B cell (primary cell): ENCODE data around the gene UBAC2. TPM values are rescaled to one million over a fixed set of nuclear protein-coding genes. Genes with fewer than 3 reads are reported as not detected.

Experiments used
- ATAC-seq: fragments of 200-7000 bp; cut with Tn5 transposase; one replicate; pipeline ENCODE4 v1.10.0; 2021; ENCODE audit warnings: low read depth, mild to moderate bottlenecking, moderate number of reproducible peaks, moderate library complexity
- CTCF ChIA-PET: fragments of 350-600 bp; sonication (Branson Sonifier 250); formaldehyde crosslinking; loops from one replicate; lab custom pipeline; 2021; ENCODE audit warnings: antibody characterized with exemption, inconsistent platforms; lab: Charles Lee
- POLR2A ChIA-PET: fragments of 350-600 bp; sonication (Branson Sonifier 250); formaldehyde crosslinking; loops from one replicate; lab custom pipeline; 2021; ENCODE audit warnings: antibody characterized with exemption; lab: Charles Lee
- DNase-seq: peaks from one replicate; pipeline ENCODE4 v3.0.0; 2013
- H2AFZ ChIP-seq: 2 replicates; pipeline ENCODE4 v1.6.1; 2012; ENCODE audit warnings: mild to moderate bottlenecking, low read depth, low read length; ENCODE audit not compliant: insufficient read depth, poor library complexity, severe bottlenecking
- H3K27ac ChIP-seq, 2 donors: 1 replicate in 1 of 2; 2 replicates in 1 of 2; pipeline ENCODE4 v1.5.1; 2012 to 2013; ENCODE audit warnings: low read length in 2 of 2, mild to moderate bottlenecking in 2 of 2, moderate library complexity in 1 of 2
- H3K27me3 ChIP-seq, 4 experiments: fragments of 200-600 bp in 1 of 4; sonication (generic) in 1 of 4; replicated peaks in 1 of 4; 1 replicate in 2 of 4; 2 replicates in 2 of 4; pipeline versions ENCODE4 v1.6.1 to v1.7.0; 2013 to 2016; ENCODE audit warnings: low read length in 3 of 4, mild to moderate bottlenecking in 2 of 4, mixed read lengths in 1 of 4, moderate library complexity in 1 of 4; ENCODE audit not compliant: insufficient read depth in 4 of 4, control insufficient read depth in 3 of 4; ENCODE audit errors: control extremely low read depth in 1 of 4
- H3K36me3 ChIP-seq, 2 experiments: replicated peaks in 1 of 2; 1 replicate in 1 of 2; 2 replicates in 1 of 2; pipeline versions ENCODE4 v1.6.1 to v1.7.1; 2013; ENCODE audit warnings: low read length in 1 of 2; ENCODE audit not compliant: insufficient read depth in 2 of 2, control insufficient read depth in 1 of 2; ENCODE audit errors: control extremely low read depth in 1 of 2, extremely low read depth in 1 of 2
- H3K4me1 ChIP-seq, 2 donors: fragments of 200-600 bp in 1 of 2; sonication (generic) in 1 of 2; 1 replicate in 1 of 2; 2 replicates in 1 of 2; pipeline versions ENCODE4 v1.5.1 to v1.6.1; 2013 to 2017; ENCODE audit warnings: low read length in 2 of 2; ENCODE audit not compliant: control insufficient read depth in 2 of 2, insufficient read depth in 2 of 2
- H3K4me2 ChIP-seq: replicated peaks from 2 replicates; pipeline ENCODE3; 2012; ENCODE audit warnings: mild to moderate bottlenecking, low read depth, low read length; ENCODE audit not compliant: poor library complexity, severe bottlenecking
- H3K4me3 ChIP-seq, 5 experiments: fragments of 200-600 bp in 1 of 5; sonication (generic) in 1 of 5; 1 replicate in 3 of 5; 2 replicates in 2 of 5; pipeline versions ENCODE4 v1.5.1 to v1.7.0; 2011 to 2016; ENCODE audit warnings: low read length in 4 of 5, mild to moderate bottlenecking in 4 of 5, low read depth in 2 of 5, control low read depth in 1 of 5, moderate library complexity in 1 of 5; ENCODE audit not compliant: insufficient read depth in 1 of 5; ENCODE audit errors: control extremely low read depth in 1 of 5, extremely low read depth in 1 of 5
- H3K79me2 ChIP-seq: fragments of 200-600 bp; sonication (generic); one replicate; pipeline ENCODE4 v1.6.0; 2016; ENCODE audit warnings: low read length; ENCODE audit not compliant: control insufficient read depth, insufficient read depth
- H3K9ac ChIP-seq: fragments of 200-600 bp; sonication (generic); 2 replicates; pipeline ENCODE4 v1.6.1; 2017; ENCODE audit warnings: mild to moderate bottlenecking, low read length, moderate library complexity
- H3K9me3 ChIP-seq, 3 donors: one replicate each; pipeline versions ENCODE4 v1.6.1 to v1.7.1; 2013; ENCODE audit warnings: low read length in 2 of 3; ENCODE audit not compliant: control insufficient read depth in 2 of 3, insufficient read depth in 1 of 3; ENCODE audit errors: control extremely low read depth in 1 of 3
- H4K20me1 ChIP-seq: 2 replicates; pipeline ENCODE4 v1.6.0; 2012; ENCODE audit warnings: mild to moderate bottlenecking, low read length; ENCODE audit not compliant: insufficient read depth, control insufficient read depth, poor library complexity, severe bottlenecking
- H3K27ac Mint-ChIP-seq: one replicate; pipeline ENCODE4 v1.8.0; 2021; ENCODE audit warnings: mixed read lengths
- H3K27me3 Mint-ChIP-seq: one replicate; pipeline ENCODE4 v1.8.0; 2021; ENCODE audit warnings: mixed read lengths
- H3K4me1 Mint-ChIP-seq: one replicate; pipeline ENCODE4 v1.8.0; 2021; ENCODE audit warnings: mixed read lengths
- H3K4me3 Mint-ChIP-seq: one replicate; pipeline ENCODE4 v1.8.0; 2021; ENCODE audit warnings: mixed read lengths
- H3K9me3 Mint-ChIP-seq: one replicate; pipeline ENCODE4 v1.8.0; 2022; ENCODE audit warnings: mixed read lengths; ENCODE audit not compliant: insufficient read depth
- EZH2 ChIP-seq: IDR thresholded peaks from 2 replicates; pipeline ENCODE4 v1.6.1; 2012; ENCODE audit warnings: borderline replicate concordance, low read depth, mild to moderate bottlenecking, moderate library complexity, low read length; ENCODE audit not compliant: insufficient read depth, poor library complexity, severe bottlenecking
- WGBS: methylation state at CpG from one replicate; pipeline ENCODE4 v1.1.5; 2013; ENCODE audit warnings: missing lambda C conversion rate; ENCODE audit not compliant: insufficient coverage; 5-methylcytosine and 5-hydroxymethylcytosine counted together
- intact Hi-C: fragments of 100-400 bp; cut with micrococcal nuclease; formaldehyde crosslinking; loops from one replicate; pipeline ENCODE4 v1.10.0; 2022
- polyA plus RNA-seq: library from polyadenylated mRNA; depleted of rRNA; stranded (reverse); fragments of >200 nt; gene quantifications from 2 replicates; pipeline ENCODE4 v1.2.3, GENCODE V29; 2012
- total RNA-seq, 2 donors: library from RNA; stranded (reverse); fragments of 120-200 nt in 1 of 2; gene quantifications; 1 replicate in 1 of 2; 2 replicates in 1 of 2; pipeline versions ENCODE4 v1.2.3 to v1.2.4, GENCODE V29; 2013 to 2022
- TF ChIP-seq, protein P1 (sequence below): fragments of 200-600 bp; IDR thresholded peaks from one replicate; pipeline ENCODE4 v1.8.0; 2022; ENCODE audit warnings: antibody characterized with exemption, mild to moderate bottlenecking

The UBAC2 gene
- total and polyA plus RNA-seq, 2 donors (not counting 1 experiment from before 2014, with no cell fraction given), result 56.3 to 60.8 TPM

DNA sequence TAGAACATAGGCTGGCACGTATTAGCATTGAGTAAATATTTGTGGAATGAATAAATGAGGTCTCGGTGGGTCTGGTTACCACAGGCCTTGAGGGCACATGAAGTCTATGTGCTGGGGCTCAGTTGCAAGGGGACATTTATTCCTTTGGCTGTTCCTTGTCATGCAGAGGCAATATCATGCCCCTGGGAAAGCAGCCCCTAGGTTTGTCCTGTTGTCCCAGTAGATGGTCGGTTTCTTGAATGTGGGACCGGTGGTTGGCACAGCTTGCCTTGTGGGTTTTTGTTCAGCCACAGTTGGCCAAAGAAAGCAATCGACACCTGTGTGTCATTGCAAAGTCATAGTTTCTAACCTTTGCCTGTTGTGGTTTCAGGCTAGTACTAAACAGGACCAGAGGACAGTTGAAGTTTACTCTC, 131.2 kb downstream of the UBAC2 start:
- no peak for ATAC-seq
- TF ChIP-seq, protein P1, sequence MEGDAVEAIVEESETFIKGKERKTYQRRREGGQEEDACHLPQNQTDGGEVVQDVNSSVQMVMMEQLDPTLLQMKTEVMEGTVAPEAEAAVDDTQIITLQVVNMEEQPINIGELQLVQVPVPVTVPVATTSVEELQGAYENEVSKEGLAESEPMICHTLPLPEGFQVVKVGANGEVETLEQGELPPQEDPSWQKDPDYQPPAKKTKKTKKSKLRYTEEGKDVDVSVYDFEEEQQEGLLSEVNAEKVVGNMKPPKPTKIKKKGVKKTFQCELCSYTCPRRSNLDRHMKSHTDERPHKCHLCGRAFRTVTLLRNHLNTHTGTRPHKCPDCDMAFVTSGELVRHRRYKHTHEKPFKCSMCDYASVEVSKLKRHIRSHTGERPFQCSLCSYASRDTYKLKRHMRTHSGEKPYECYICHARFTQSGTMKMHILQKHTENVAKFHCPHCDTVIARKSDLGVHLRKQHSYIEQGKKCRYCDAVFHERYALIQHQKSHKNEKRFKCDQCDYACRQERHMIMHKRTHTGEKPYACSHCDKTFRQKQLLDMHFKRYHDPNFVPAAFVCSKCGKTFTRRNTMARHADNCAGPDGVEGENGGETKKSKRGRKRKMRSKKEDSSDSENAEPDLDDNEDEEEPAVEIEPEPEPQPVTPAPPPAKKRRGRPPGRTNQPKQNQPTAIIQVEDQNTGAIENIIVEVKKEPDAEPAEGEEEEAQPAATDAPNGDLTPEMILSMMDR, result no peak
- no peak for TF ChIP-seq EZH2

GRCh38 chr13:99332456-99332855, 131.8 kb downstream of the UBAC2 start:
- H3K4me1 Mint-ChIP-seq, result peaks cover 41% of the 10 kb centered on the region
- Histone ChIP-seq H3K9me3 (peaks cover 0 to 2% (median 0%) of the 10 kb centered on the region in 3 donors), H3K4me1 (peaks cover 12 to 24% of the 10 kb centered on the region in 2 donors), H3K4me3 (no peak overlapping the region), H3K4me2 (no peak overlapping the region), H4K20me1 (no peaks in the 10 kb centered on the region), H3K27ac (no peak overlapping the region), H3K9ac (no peak overlapping the region), H3K36me3 (peaks cover 13 to 18% of the 10 kb centered on the region in 2 experiments), H3K79me2 (peaks cover 26% of the 10 kb centered on the region), H2AFZ (no peak overlapping the region), H3K27me3 (no peaks in the 10 kb centered on the region)
- DNase-seq, result no peak
- H3K4me3 Mint-ChIP-seq, result no peak overlapping the region
- ChIA-PET POLR2A (no interaction called here), CTCF (interaction anchor here (3.7 kb wide), 1 partner anchor 55 kb away, joined by 11 read pairs; no protein-coding TSS in a partner anchor)
- H3K27me3 Mint-ChIP-seq, result no peaks in the 10 kb centered on the region
- WGBS, result 95% methylated on average over 9 of the region's 9 CpGs
- H3K9me3 Mint-ChIP-seq, result no peaks in the 10 kb centered on the region
- ATAC-seq, result no peak
- intact Hi-C loops, result no loop called here
- H3K27ac Mint-ChIP-seq, result no peak overlapping the region
- TF ChIP-seq, protein P1, result no peak
- TF ChIP-seq EZH2, result no peak

More for the DNA sequence above, 131.2 kb downstream of the UBAC2 start:
- Histone ChIP-seq H4K20me1 (no peaks in the 10 kb centered on the region), H3K9me3 (peaks cover 0 to 2% (median 0%) of the 10 kb centered on the region in 3 donors), H3K9ac (no peak overlapping the region), H3K27me3 (no peaks in the 10 kb centered on the region), H3K27ac (no peak overlapping the region), H2AFZ (no peak overlapping the region), H3K4me1 (peaks cover 13 to 24% of the 10 kb centered on the region in 2 donors), H3K36me3 (peaks cover 15 to 18% of the 10 kb centered on the region in 2 experiments), H3K79me2 (peaks cover 28% of the 10 kb centered on the region), H3K4me3 (no peak overlapping the region), H3K4me2 (no peak overlapping the region)
- H3K27me3 Mint-ChIP-seq, result no peaks in the 10 kb centered on the region
- no peak overlapping the region for H3K27ac Mint-ChIP-seq
- DNase-seq, result no peak
- CTCF ChIA-PET, result interaction anchor here (0.6 to 3.7 kb wide), 3 partner anchors 25 to 654 kb away, joined by 3 to 11 read pairs (median 5); no protein-coding TSS in a partner anchor
- no peak overlapping the region for H3K4me3 Mint-ChIP-seq
- WGBS, result 50% methylated on average over 5 of the region's 5 CpGs
- no peaks in the 10 kb centered on the region for H3K9me3 Mint-ChIP-seq
- POLR2A ChIA-PET, result no interaction called here
- intact Hi-C loops, result no loop called here
- peaks cover 44% of the 10 kb centered on the region for H3K4me1 Mint-ChIP-seq
